Neural crest cell (in vitro differentiated cells): ENCODE results near the gene TRABD2B. TPM values are rescaled to one million over a fixed set of nuclear protein-coding genes. Genes with fewer than 3 reads are reported as not detected.

Source experiments
- DNase-seq: peaks from one replicate; pipeline ENCODE4 v3.0.0; 2021; ENCODE audit warnings: low read depth, mixed read lengths, low spot score
- H3K27ac Mint-ChIP-seq: one replicate; pipeline ENCODE4 v1.8.0; 2021; ENCODE audit warnings: mild to moderate bottlenecking, mixed read lengths; ENCODE audit not compliant: unreplicated experiment
- H3K27me3 Mint-ChIP-seq: 2 replicates; pipeline ENCODE4 v1.8.0; 2021; ENCODE audit warnings: low read depth, mild to moderate bottlenecking, mixed read lengths
- H3K36me3 Mint-ChIP-seq: 2 replicates; pipeline ENCODE4 v1.8.0; 2021; ENCODE audit warnings: low read depth, mild to moderate bottlenecking, mixed read lengths
- H3K4me1 Mint-ChIP-seq: 2 replicates; pipeline ENCODE4 v1.8.0; 2021; ENCODE audit warnings: mixed read lengths
- H3K4me3 Mint-ChIP-seq: one replicate; pipeline ENCODE4 v1.8.0; 2021; ENCODE audit warnings: mild to moderate bottlenecking, mixed read lengths
- H3K9me3 Mint-ChIP-seq: 2 replicates; pipeline ENCODE4 v1.8.0; 2021; ENCODE audit warnings: mixed read lengths
- CTCF ChIP-seq: fragments of 200-600 bp; sonication (generic); conservative IDR thresholded peaks from 2 replicates; pipeline ENCODE4 v1.5.0; 2021; ENCODE audit warnings: antibody characterized with exemption, mild to moderate bottlenecking
- total RNA-seq: library from RNA; stranded (reverse); gene quantifications from 2 replicates; pipeline ENCODE4 v1.2.1, GENCODE V29; 2021

TRABD2B gene
- total RNA-seq, 1 donor from 2014 or later = 0.49 TPM

GRCh38 chr1:47940326-47940725 is 56.9 kb downstream of the TRABD2B start:
- Mint-ChIP-seq H3K4me1 (no peaks in the 10 kb centered on the region), H3K9me3 (no peaks in the 10 kb centered on the region), H3K27me3 (peaks cover 19% of the 10 kb centered on the region), H3K4me3 (no peak overlapping the region), H3K27ac (no peak overlapping the region), H3K36me3 (no peaks in the 10 kb centered on the region)
- TF ChIP-seq CTCF = no peak
- no peak for DNase-seq

- Mint-ChIP-seq H3K27ac (no peak overlapping the region), H3K9me3 (no peaks in the 10 kb centered on the region)
- DNase-seq = no peak
Measured at GRCh38 chr1:47938520-47938919, 58.7 kb downstream of the TRABD2B start.

GRCh38 chr1:47937586-47938254 is 59.5 kb downstream of the TRABD2B start:
- H3K9me3 Mint-ChIP-seq = no peaks in the 10 kb centered on the region
- DNase-seq = no peak
- H3K27me3 Mint-ChIP-seq = peaks cover 14% of the 10 kb centered on the region
- no peak overlapping the region for H3K4me3 Mint-ChIP-seq
- no peaks in the 10 kb centered on the region for H3K36me3 Mint-ChIP-seq
- no peaks in the 10 kb centered on the region for H3K4me1 Mint-ChIP-seq
- no peak overlapping the region for H3K27ac Mint-ChIP-seq
- no peak for TF ChIP-seq CTCF

More at GRCh38 chr1:47938520-47938919, 58.7 kb downstream of the TRABD2B start:
- no peak for TF ChIP-seq CTCF
- H3K27me3 Mint-ChIP-seq = peaks cover 14% of the 10 kb centered on the region
- H3K4me3 Mint-ChIP-seq = no peak overlapping the region
- H3K4me1 Mint-ChIP-seq = no peaks in the 10 kb centered on the region
- no peaks in the 10 kb centered on the region for H3K36me3 Mint-ChIP-seq

- Mint-ChIP-seq H3K4me1 (no peaks in the 10 kb centered on the region), H3K4me3 (no peak overlapping the region), H3K36me3 (no peaks in the 10 kb centered on the region), H3K9me3 (no peaks in the 10 kb centered on the region), H3K27ac (no peak overlapping the region), H3K27me3 (peaks cover 15% of the 10 kb centered on the region)
- no peak for DNase-seq
- TF ChIP-seq CTCF = no peak
Measured at GRCh38 chr1:47936916-47937551, 60.2 kb downstream of the TRABD2B start.

GRCh38 chr1:47935856-47936255 is 61.3 kb downstream of the TRABD2B start:
- Mint-ChIP-seq H3K36me3 (no peaks in the 10 kb centered on the region), H3K4me3 (no peak overlapping the region), H3K4me1 (no peaks in the 10 kb centered on the region), H3K27ac (no peak overlapping the region), H3K27me3 (peaks cover 12% of the 10 kb centered on the region), H3K9me3 (no peaks in the 10 kb centered on the region)
- no peak for DNase-seq
- no peak for TF ChIP-seq CTCF
